HepG2 (cell line): ENCODE measurements around the gene PXMP2. TPM values are rescaled to one million over a fixed set of nuclear protein-coding genes. Genes with fewer than 3 reads are reported as not detected.

Experiments used
- AGO2 ChIP-seq: fragments of 200-400 bp; formaldehyde crosslinking; optimal IDR thresholded peaks from 2 replicates; pipeline ENCODE3; 2017; ENCODE audit warnings: mild to moderate bottlenecking, low read depth, low read length, moderate library complexity
- ATF3 ChIP-seq: sonication (generic); formaldehyde crosslinking; IDR thresholded peaks from 2 replicates; pipeline ENCODE4 v1.4.0; 2020; ENCODE audit warnings: missing genetic modification reagents
- E2F2 ChIP-seq: sonication (generic); formaldehyde crosslinking; IDR thresholded peaks from 2 replicates; pipeline ENCODE4 v1.4.0; 2020; ENCODE audit warnings: missing genetic modification reagents, borderline replicate concordance
- GABPB1 ChIP-seq: IDR thresholded peaks from 2 replicates; pipeline ENCODE4 v1.6.1; 2016; ENCODE audit warnings: mild to moderate bottlenecking, missing genetic modification reagents, moderate library complexity, missing compliant biosample characterization
- JARID2 ChIP-seq: sonication (generic); formaldehyde crosslinking; IDR thresholded peaks from 2 replicates; pipeline ENCODE4 v1.8.1; 2023; ENCODE audit warnings: missing genetic modification reagents, inconsistent platforms; ENCODE audit not compliant: insufficient replicate concordance
- MAX ChIP-seq: IDR thresholded peaks from 2 replicates; pipeline ENCODE4 v1.6.1; 2012; ENCODE audit warnings: inconsistent platforms
- MED1 ChIP-seq: sonication (generic); formaldehyde crosslinking; IDR thresholded peaks from 2 replicates; pipeline ENCODE4 v1.4.0; 2020; ENCODE audit warnings: missing genetic modification reagents
- PHF21A ChIP-seq: sonication (generic); formaldehyde crosslinking; IDR thresholded peaks from 2 replicates; pipeline ENCODE4 v1.5.0; 2020; ENCODE audit warnings: mild to moderate bottlenecking, missing genetic modification reagents
- RARG ChIP-seq: sonication (generic); formaldehyde crosslinking; IDR thresholded peaks from 2 replicates; pipeline ENCODE4 v1.4.0; 2020; ENCODE audit warnings: low read depth, mild to moderate bottlenecking, missing genetic modification reagents
- SIN3B ChIP-seq: fragments of 150-350 bp; IDR thresholded peaks from 2 replicates; pipeline ENCODE4 v1.6.1; 2014; ENCODE audit warnings: low read length
- USF2 ChIP-seq, 2 experiments: sonication (generic) in 1 of 2; formaldehyde crosslinking in 1 of 2; IDR thresholded peaks; 2 replicates each; pipeline versions ENCODE4 v1.5.1 to v1.6.1; 2011 to 2020; ENCODE audit warnings: borderline replicate concordance in 1 of 2, low read depth in 1 of 2, low read length in 1 of 2, mild to moderate bottlenecking in 1 of 2, missing genetic modification reagents in 1 of 2, moderate library complexity in 1 of 2
- ZBTB10 ChIP-seq: sonication (generic); formaldehyde crosslinking; IDR thresholded peaks from 2 replicates; pipeline ENCODE4 v1.4.0; 2020; ENCODE audit warnings: missing genetic modification reagents, borderline replicate concordance
- ZFP37 ChIP-seq: sonication (generic); formaldehyde crosslinking; IDR thresholded peaks from 2 replicates; pipeline ENCODE4 v1.4.0; 2020; ENCODE audit warnings: missing genetic modification reagents, borderline replicate concordance
- ZFX ChIP-seq: sonication (generic); formaldehyde crosslinking; IDR thresholded peaks from 2 replicates; pipeline ENCODE4 v1.4.0; 2020; ENCODE audit warnings: mild to moderate bottlenecking, low read depth, missing genetic modification reagents, moderate library complexity
- ZNF264 ChIP-seq: sonication (generic); formaldehyde crosslinking; IDR thresholded peaks from 2 replicates; pipeline ENCODE4 v1.4.0; 2020; ENCODE audit warnings: missing genetic modification reagents
- ZNF383 ChIP-seq: sonication (generic); formaldehyde crosslinking; IDR thresholded peaks from 2 replicates; pipeline ENCODE4 v1.4.0; 2020; ENCODE audit warnings: missing genetic modification reagents, mild to moderate bottlenecking, borderline replicate concordance
- ZNF414 ChIP-seq: sonication (generic); formaldehyde crosslinking; IDR thresholded peaks from 2 replicates; pipeline ENCODE4 v1.5.0; 2020; ENCODE audit warnings: missing genetic modification reagents
- ZNF800 ChIP-seq: sonication (generic); formaldehyde crosslinking; IDR thresholded peaks from 2 replicates; pipeline ENCODE4 v1.4.0; 2020; ENCODE audit warnings: missing genetic modification reagents
- ZNF891 ChIP-seq: sonication (generic); formaldehyde crosslinking; IDR thresholded peaks from 2 replicates; pipeline ENCODE4 v1.5.0; 2020; ENCODE audit warnings: mild to moderate bottlenecking, missing genetic modification reagents
- polyA plus RNA-seq, 8 experiments: library from polyadenylated mRNA; depleted of rRNA in 3 of 8; stranded (reverse) in 7 of 8; unstranded in 1 of 8; fragments of >200 nt; fragmentation: Illumina TruSeq in 4 of 8; extraction: Trizol in 4 of 8; gene quantifications; 2 replicates each; pipeline versions ENCODE4 v1.2.1 to v1.2.3, GENCODE V29; 2011 to 2016; ENCODE audit warnings: low read depth in 4 of 8, missing spikeins in 1 of 8, mixed read lengths in 1 of 8; ENCODE audit not compliant: insufficient read depth in 1 of 8
- total RNA-seq, 5 experiments: library from RNA; depleted of rRNA; stranded (reverse); fragments of >200 nt; fragmentation: Illumina TruSeq; extraction: Trizol; gene quantifications; 2 replicates each; pipeline ENCODE4 v1.2.3, GENCODE V29; 2016; ENCODE audit warnings: low read depth in 1 of 5

PXMP2 gene
- total and polyA plus RNA-seq, 2 of the 13 experiments (the other 11 are each of a cell fraction or from before 2014, with no cell fraction given) = 25.5 to 42.9 TPM

GRCh38 chr12:132710405-132711079 is 23.2 kb downstream of the PXMP2 start, which contains the start of gene PGAM5 (continued):
- TF ChIP-seq ZFP37 (no peak), GABPB1 (CRISPR knock-in tag) (peak; percentile 94), ZNF383 (CRISPR knock-in tag) (no peak), PHF21A (CRISPR knock-in tag) (0 out of 2 replicates have a peak, but pooled peaks have one; percentile 39), ZNF800 (CRISPR knock-in tag) (peak; percentile 41; the same call in 1 of the 2 replicates), RARG (no peak), E2F2 (no peak), ZNF264 (CRISPR knock-in tag) (no peak), ATF3 (CRISPR knock-in tag) (peak; percentile 32; the same call in 1 of the 2 replicates), ZNF414 (no peak), ZNF891 (CRISPR knock-in tag) (peak; percentile 96), MAX (peak; percentile 94), SIN3B (no peak), JARID2 (no peak), ZFX (CRISPR knock-in tag) (peak; percentile 48), MED1 (peak; percentile 66), AGO2 (peak; percentile 93), ZBTB10 (no peak; the same call in none of the 2 replicates), USF2 (IDR thresholded peaks at IDR 0.05; ENCODE audit: low read depth, low read length) (no peak), USF2 (CRISPR knock-in tag; IDR thresholded peaks at IDR 0.05; ENCODE audit: borderline replicate concordance) (no peak)
